ENCODE measurements around the gene ACVR2A.

DNA sequence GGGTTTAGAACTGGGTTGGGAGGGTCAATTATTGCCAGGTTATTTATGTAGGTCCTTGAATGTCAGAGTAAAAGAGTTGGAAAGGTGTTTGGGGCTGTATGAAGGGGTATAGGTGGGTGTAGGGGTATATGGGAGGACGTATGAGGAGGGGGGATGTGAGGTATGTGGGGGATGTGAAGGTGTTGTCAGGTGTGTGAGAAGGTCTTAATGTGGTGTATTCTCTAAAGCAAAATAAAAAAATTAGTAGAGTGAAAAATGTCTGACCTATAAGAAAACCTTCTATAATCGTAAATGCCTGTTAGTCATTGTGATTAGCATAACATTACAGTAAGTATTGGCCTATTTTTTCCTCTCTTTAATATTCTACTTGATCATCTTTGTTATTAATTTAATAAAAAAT is 25.1 kb downstream of the ACVR2A start:
- TF ChIP-seq, protein P1, sequence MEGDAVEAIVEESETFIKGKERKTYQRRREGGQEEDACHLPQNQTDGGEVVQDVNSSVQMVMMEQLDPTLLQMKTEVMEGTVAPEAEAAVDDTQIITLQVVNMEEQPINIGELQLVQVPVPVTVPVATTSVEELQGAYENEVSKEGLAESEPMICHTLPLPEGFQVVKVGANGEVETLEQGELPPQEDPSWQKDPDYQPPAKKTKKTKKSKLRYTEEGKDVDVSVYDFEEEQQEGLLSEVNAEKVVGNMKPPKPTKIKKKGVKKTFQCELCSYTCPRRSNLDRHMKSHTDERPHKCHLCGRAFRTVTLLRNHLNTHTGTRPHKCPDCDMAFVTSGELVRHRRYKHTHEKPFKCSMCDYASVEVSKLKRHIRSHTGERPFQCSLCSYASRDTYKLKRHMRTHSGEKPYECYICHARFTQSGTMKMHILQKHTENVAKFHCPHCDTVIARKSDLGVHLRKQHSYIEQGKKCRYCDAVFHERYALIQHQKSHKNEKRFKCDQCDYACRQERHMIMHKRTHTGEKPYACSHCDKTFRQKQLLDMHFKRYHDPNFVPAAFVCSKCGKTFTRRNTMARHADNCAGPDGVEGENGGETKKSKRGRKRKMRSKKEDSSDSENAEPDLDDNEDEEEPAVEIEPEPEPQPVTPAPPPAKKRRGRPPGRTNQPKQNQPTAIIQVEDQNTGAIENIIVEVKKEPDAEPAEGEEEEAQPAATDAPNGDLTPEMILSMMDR (conservative IDR thresholded peaks at IDR 0.05; ENCODE audit: low read depth, low read length), result no peak
- TF ChIP-seq POLR2A (IDR thresholded peaks at IDR 0.05; ENCODE audit: low read depth, low read length), result no peak
- no peak for TF ChIP-seq MAFK (IDR thresholded peaks at IDR 0.05; ENCODE audit: low read depth, low read length)
- TF ChIP-seq, protein P2, sequence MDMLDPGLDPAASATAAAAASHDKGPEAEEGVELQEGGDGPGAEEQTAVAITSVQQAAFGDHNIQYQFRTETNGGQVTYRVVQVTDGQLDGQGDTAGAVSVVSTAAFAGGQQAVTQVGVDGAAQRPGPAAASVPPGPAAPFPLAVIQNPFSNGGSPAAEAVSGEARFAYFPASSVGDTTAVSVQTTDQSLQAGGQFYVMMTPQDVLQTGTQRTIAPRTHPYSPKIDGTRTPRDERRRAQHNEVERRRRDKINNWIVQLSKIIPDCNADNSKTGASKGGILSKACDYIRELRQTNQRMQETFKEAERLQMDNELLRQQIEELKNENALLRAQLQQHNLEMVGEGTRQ (IDR thresholded peaks at IDR 0.05; ENCODE audit: low read depth, low read length), result no peak
- no peak for TF ChIP-seq MAZ (IDR thresholded peaks at IDR 0.05; ENCODE audit: borderline replicate concordance, low read depth, low read length)
- TF ChIP-seq RAD21 (IDR thresholded peaks at IDR 0.05; ENCODE audit: low read length), result no peak
- TF ChIP-seq BHLHE40 (IDR thresholded peaks at IDR 0.05; ENCODE audit: low read depth, low read length), result no peak
- TF ChIP-seq, protein P3, sequence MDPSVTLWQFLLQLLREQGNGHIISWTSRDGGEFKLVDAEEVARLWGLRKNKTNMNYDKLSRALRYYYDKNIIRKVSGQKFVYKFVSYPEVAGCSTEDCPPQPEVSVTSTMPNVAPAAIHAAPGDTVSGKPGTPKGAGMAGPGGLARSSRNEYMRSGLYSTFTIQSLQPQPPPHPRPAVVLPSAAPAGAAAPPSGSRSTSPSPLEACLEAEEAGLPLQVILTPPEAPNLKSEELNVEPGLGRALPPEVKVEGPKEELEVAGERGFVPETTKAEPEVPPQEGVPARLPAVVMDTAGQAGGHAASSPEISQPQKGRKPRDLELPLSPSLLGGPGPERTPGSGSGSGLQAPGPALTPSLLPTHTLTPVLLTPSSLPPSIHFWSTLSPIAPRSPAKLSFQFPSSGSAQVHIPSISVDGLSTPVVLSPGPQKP (IDR thresholded peaks at IDR 0.05; ENCODE audit: borderline replicate concordance, low read depth, low read length), result no peak
- no peak for TF ChIP-seq MXI1 (IDR thresholded peaks at IDR 0.05; ENCODE audit: borderline replicate concordance, low read depth, low read length)
- no peak for TF ChIP-seq NFE2L2 (IDR thresholded peaks at IDR 0.05; ENCODE audit: low read depth, low read length)
